Stimulated activated CD4-positive, alpha-beta T cell treated with anti-CD3 and anti-CD28 coated beads, Interleukin-15, amount 100 ng/mL, for 48 hours (primary cell): ENCODE results near the gene INO80E.
"Not testable (repeated sequence)": the region's sequence is repeated elsewhere in the genome, so short reads cannot be mapped to it uniquely, and the experiment has no call there.

Experiments used
- DNase-seq, 2 donors: peaks; one replicate each; pipeline ENCODE4 v3.0.0-alpha.2; 2020; ENCODE audit warnings: low read depth in 2 of 2

INO80E gene

GRCh38 chr16:30009990-30010843 lies 14.2 kb downstream of the INO80E start:
- DNase-seq, result no peak

- DNase-seq, result no peak
Measured at GRCh38 chr16:30010844-30011713, 15.0 kb downstream of the INO80E start, which contains the start of gene DOC2A. Gene DOC2A (minus strand): TSS chr16:30011027. CDS start chr16:30010222, 805 bp downstream.

GRCh38 chr16:30011714-30012504 lies 15.9 kb downstream of the INO80E start:
- DNase-seq, result no peak

GRCh38 chr16:30012598-30012997 lies 16.6 kb downstream of the INO80E start:
- DNase-seq, result not testable (repeated sequence)

GRCh38 chr16:30015450-30015849 lies 19.4 kb downstream of the INO80E start:
- DNase-seq, result not testable (repeated sequence)

GRCh38 chr16:30016555-30017276 lies 20.7 kb downstream of the INO80E start:
- DNase-seq, result no peak

- no peak for DNase-seq
Measured at GRCh38 chr16:30017277-30017656, 21.2 kb downstream of the INO80E start.

- DNase-seq, result not testable (repeated sequence)
Measured at GRCh38 chr16:30017937-30018336, 21.9 kb downstream of the INO80E start.

- no peak for DNase-seq
Measured at GRCh38 chr16:30018731-30019158, 22.7 kb downstream of the INO80E start.

- no peak for DNase-seq
Measured at GRCh38 chr16:30022887-30023286, 26.8 kb downstream of the INO80E start, which contains the start of gene C16orf92. Gene C16orf92 (plus strand): TSS chr16:30023198. CDS start chr16:30023341, 143 bp downstream.

- no peak for DNase-seq
Measured at GRCh38 chr16:30023586-30023985, 27.5 kb downstream of the INO80E start.

- DNase-seq, result no peak
Measured at GRCh38 chr16:30024451-30024850, 28.4 kb downstream of the INO80E start.

GRCh38 chr16:30025156-30025555 lies 29.1 kb downstream of the INO80E start:
- DNase-seq, result no peak

- DNase-seq, result no peak
Measured at GRCh38 chr16:30025574-30025973, 29.5 kb downstream of the INO80E start.

- DNase-seq, result no peak
Measured at GRCh38 chr16:30026449-30026848, 30.4 kb downstream of the INO80E start.

- DNase-seq, result no peak
Measured at GRCh38 chr16:30027588-30028437, 31.8 kb downstream of the INO80E start.

GRCh38 chr16:30028438-30029076 lies 32.5 kb downstream of the INO80E start:
- no peak for DNase-seq

GRCh38 chr16:30030011-30030685 lies 34.1 kb downstream of the INO80E start:
- DNase-seq, result no peak
